Measurements from ENCODE around the gene NR4A2. TPM values are rescaled to one million over a fixed set of nuclear protein-coding genes. Genes with fewer than 3 reads are reported as not detected.

Gene NR4A2
- total RNA-seq, 1 donor from 2014 or later = 2.2 TPM

- H3K27me3 Mint-ChIP-seq (ENCODE audit: unreplicated experiment) = peaks cover 16% of the 10 kb centered on the region
- H3K4me3 Mint-ChIP-seq (ENCODE audit: unreplicated experiment) = peak overlapping the region; percentile 91
- H3K36me3 Mint-ChIP-seq (ENCODE audit: unreplicated experiment) = no peaks in the 10 kb centered on the region
- peak overlapping the region; percentile 17 for H3K27ac Mint-ChIP-seq (ENCODE audit: unreplicated experiment)
- H3K9me3 Mint-ChIP-seq (ENCODE audit: unreplicated experiment) = peaks cover 13% of the 10 kb centered on the region
- peaks cover 18% of the 10 kb centered on the region for H3K4me1 Mint-ChIP-seq (ENCODE audit: low read depth, unreplicated experiment)
- DNase-seq = no peak
- TF ChIP-seq, protein P1, sequence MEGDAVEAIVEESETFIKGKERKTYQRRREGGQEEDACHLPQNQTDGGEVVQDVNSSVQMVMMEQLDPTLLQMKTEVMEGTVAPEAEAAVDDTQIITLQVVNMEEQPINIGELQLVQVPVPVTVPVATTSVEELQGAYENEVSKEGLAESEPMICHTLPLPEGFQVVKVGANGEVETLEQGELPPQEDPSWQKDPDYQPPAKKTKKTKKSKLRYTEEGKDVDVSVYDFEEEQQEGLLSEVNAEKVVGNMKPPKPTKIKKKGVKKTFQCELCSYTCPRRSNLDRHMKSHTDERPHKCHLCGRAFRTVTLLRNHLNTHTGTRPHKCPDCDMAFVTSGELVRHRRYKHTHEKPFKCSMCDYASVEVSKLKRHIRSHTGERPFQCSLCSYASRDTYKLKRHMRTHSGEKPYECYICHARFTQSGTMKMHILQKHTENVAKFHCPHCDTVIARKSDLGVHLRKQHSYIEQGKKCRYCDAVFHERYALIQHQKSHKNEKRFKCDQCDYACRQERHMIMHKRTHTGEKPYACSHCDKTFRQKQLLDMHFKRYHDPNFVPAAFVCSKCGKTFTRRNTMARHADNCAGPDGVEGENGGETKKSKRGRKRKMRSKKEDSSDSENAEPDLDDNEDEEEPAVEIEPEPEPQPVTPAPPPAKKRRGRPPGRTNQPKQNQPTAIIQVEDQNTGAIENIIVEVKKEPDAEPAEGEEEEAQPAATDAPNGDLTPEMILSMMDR (IDR thresholded peaks at IDR 0.05; ENCODE audit: partially characterized antibody, unreplicated experiment) = no peak
Measured at GRCh38 chr2:156340377-156340776, 7.9 kb upstream of the NR4A2 start.

DNA sequence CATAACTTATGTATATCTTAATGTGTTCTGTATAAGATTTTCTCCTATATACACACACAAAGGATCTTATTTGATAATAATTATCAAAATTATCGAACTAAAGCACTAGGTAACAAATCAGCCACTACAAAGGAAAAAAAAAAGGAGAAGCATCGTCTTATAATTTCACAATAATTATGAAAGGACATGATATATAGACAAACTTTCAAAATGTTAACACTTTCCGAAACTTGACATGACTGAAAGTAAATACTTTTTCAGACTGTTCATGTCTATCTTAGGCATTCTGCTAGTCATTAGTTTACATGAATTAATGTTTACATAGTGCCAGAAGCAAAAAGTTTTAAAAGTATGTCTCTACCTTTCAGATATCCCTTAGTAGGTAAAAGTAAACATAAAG lies 7.3 kb upstream of the NR4A2 start:
- no peaks in the 10 kb centered on the region for H3K36me3 Mint-ChIP-seq (ENCODE audit: unreplicated experiment)
- H3K27me3 Mint-ChIP-seq (ENCODE audit: unreplicated experiment) = peaks cover 18% of the 10 kb centered on the region
- no peak overlapping the region for H3K27ac Mint-ChIP-seq (ENCODE audit: unreplicated experiment)
- TF ChIP-seq, protein P1 (IDR thresholded peaks at IDR 0.05; ENCODE audit: partially characterized antibody, unreplicated experiment) = no peak
- DNase-seq = no peak
- no peak overlapping the region for H3K4me3 Mint-ChIP-seq (ENCODE audit: unreplicated experiment)
- peaks cover 22% of the 10 kb centered on the region for H3K4me1 Mint-ChIP-seq (ENCODE audit: low read depth, unreplicated experiment)
- H3K9me3 Mint-ChIP-seq (ENCODE audit: unreplicated experiment) = peaks cover 13% of the 10 kb centered on the region

GRCh38 chr2:156339110-156339847 lies 6.8 kb upstream of the NR4A2 start:
- no peak overlapping the region for H3K4me3 Mint-ChIP-seq (ENCODE audit: unreplicated experiment)
- peaks cover 18% of the 10 kb centered on the region for H3K27me3 Mint-ChIP-seq (ENCODE audit: unreplicated experiment)
- no peak overlapping the region for H3K27ac Mint-ChIP-seq (ENCODE audit: unreplicated experiment)
- DNase-seq = no peak
- H3K4me1 Mint-ChIP-seq (ENCODE audit: low read depth, unreplicated experiment) = peaks cover 22% of the 10 kb centered on the region
- H3K9me3 Mint-ChIP-seq (ENCODE audit: unreplicated experiment) = peaks cover 13% of the 10 kb centered on the region
- no peaks in the 10 kb centered on the region for H3K36me3 Mint-ChIP-seq (ENCODE audit: unreplicated experiment)
- TF ChIP-seq, protein P1 (IDR thresholded peaks at IDR 0.05; ENCODE audit: partially characterized antibody, unreplicated experiment) = no peak

DNA sequence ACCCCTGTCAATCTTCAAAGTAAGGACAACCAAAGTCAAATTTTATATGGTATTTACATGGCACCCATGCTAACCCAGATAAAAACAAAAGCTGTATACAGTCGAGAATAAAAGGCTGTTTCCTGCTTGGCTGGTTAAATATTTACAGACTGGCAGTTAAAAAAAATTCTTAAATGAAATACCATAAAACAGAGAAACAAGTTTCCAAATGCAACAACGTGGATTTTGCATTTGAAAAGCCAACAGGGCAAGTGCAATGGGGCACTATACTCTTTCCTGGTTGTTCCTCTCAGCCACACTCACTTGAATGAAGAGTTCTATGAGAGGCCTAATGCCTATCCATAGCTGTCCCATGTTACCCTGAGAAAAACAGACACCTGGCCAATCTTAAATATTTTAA lies 6.1 kb upstream of the NR4A2 start:
- Mint-ChIP-seq H3K27me3 (ENCODE audit: unreplicated experiment) (peaks cover 19% of the 10 kb centered on the region), H3K27ac (ENCODE audit: unreplicated experiment) (no peak overlapping the region), H3K36me3 (ENCODE audit: unreplicated experiment) (no peaks in the 10 kb centered on the region), H3K9me3 (ENCODE audit: unreplicated experiment) (peaks cover 13% of the 10 kb centered on the region), H3K4me3 (ENCODE audit: unreplicated experiment) (no peak overlapping the region), H3K4me1 (ENCODE audit: low read depth, unreplicated experiment) (peaks cover 22% of the 10 kb centered on the region)
- DNase-seq = no peak
- TF ChIP-seq, protein P1 (IDR thresholded peaks at IDR 0.05; ENCODE audit: partially characterized antibody, unreplicated experiment) = no peak

All from glutamatergic neuron (in vitro differentiated cells).